Panc1 (cell line): ENCODE measurements around the gene MAP2K3. TPM values are rescaled to one million over a fixed set of nuclear protein-coding genes. Genes with fewer than 3 reads are reported as not detected.

ENCODE experiments used
- ATAC-seq: fragments of 200-7000 bp; cut with Tn5 transposase; 2 replicates; pipeline ENCODE4 v1.9.1; 2020; ENCODE audit warnings: mild to moderate bottlenecking, moderate library complexity
- BruUV-seq: library from RNA; stranded (reverse); fragments of 400-500 nt; replicated peaks from 2 replicates; lab custom pipeline; 2021; lab: Mats Ljungman, UMichigan
- CTCF ChIA-PET: fragments of 300-600 bp; sonication (Branson Sonifier 250); formaldehyde crosslinking; loops from one replicate; lab custom pipeline; 2022; ENCODE audit warnings: antibody characterized with exemption; lab: Charles Lee
- POLR2A ChIA-PET: fragments of 300-600 bp; sonication (Branson Sonifier 250); formaldehyde crosslinking; loops from one replicate; lab custom pipeline; 2022; ENCODE audit warnings: antibody characterized with exemption; lab: Charles Lee
- DNase-seq: peaks from one replicate; pipeline ENCODE4 v3.0.0-alpha.2; 2010; ENCODE audit warnings: low read depth, low spot score
- H3K27ac ChIP-seq: 2 replicates; pipeline ENCODE4 v1.5.1; 2011; ENCODE audit warnings: mild to moderate bottlenecking, low read length, inconsistent platforms
- H3K27me3 ChIP-seq: fragments of 200-500 bp; sonication (Bioruptor generic); 2 replicates; pipeline ENCODE4 v1.6.0; 2014; ENCODE audit warnings: low read length, inconsistent platforms; ENCODE audit not compliant: control insufficient read depth, insufficient read depth
- H3K36me3 ChIP-seq: fragments of 200-500 bp; sonication (Bioruptor generic); 2 replicates; pipeline ENCODE4 v1.5.1; 2014; ENCODE audit warnings: inconsistent platforms, mild to moderate bottlenecking, low read length, moderate library complexity; ENCODE audit not compliant: control insufficient read depth, insufficient read depth
- H3K4me1 ChIP-seq: 2 replicates; pipeline ENCODE4 v1.5.1; 2011; ENCODE audit warnings: inconsistent platforms, mild to moderate bottlenecking, low read length, moderate library complexity; ENCODE audit not compliant: control insufficient read depth, insufficient read depth
- H3K4me3 ChIP-seq, 2 experiments: 2 replicates each; pipeline ENCODE4 v1.5.1; 2011 to 2012; ENCODE audit warnings: low read depth in 2 of 2, low read length in 2 of 2, mild to moderate bottlenecking in 2 of 2, inconsistent platforms in 1 of 2, moderate library complexity in 1 of 2
- H3K9me3 ChIP-seq: fragments of 200-500 bp; sonication (Bioruptor generic); 2 replicates; pipeline ENCODE4 v1.5.1; 2014; ENCODE audit warnings: low read depth, mild to moderate bottlenecking, inconsistent platforms, low read length, moderate library complexity; ENCODE audit not compliant: control insufficient read depth, insufficient read depth
- POLR2AphosphoS5 ChIP-seq: IDR thresholded peaks from 2 replicates; pipeline ENCODE4 v1.6.1; 2012; ENCODE audit warnings: mild to moderate bottlenecking, low read depth, low read length, moderate library complexity
- SIN3A ChIP-seq: IDR thresholded peaks from 2 replicates; pipeline ENCODE4 v1.6.1; 2012; ENCODE audit warnings: low read depth, mild to moderate bottlenecking, low read length, moderate library complexity, borderline replicate concordance; ENCODE audit not compliant: insufficient read depth
- TCF7L2 ChIP-seq: IDR thresholded peaks from 2 replicates; pipeline ENCODE4 v1.6.1; 2011; ENCODE audit warnings: mild to moderate bottlenecking, low read depth, low read length, inconsistent platforms
- in situ Hi-C: cut with HindIII; loops from 2 replicates; pipeline ENCODE4 v1.10.0; 2016; ENCODE audit warnings: low sequenced_read_pairs, low pct_unique_long_range_greater_than_20kb
- intact Hi-C: fragments of 100-400 bp; cut with micrococcal nuclease; formaldehyde crosslinking; loops from one replicate; pipeline ENCODE4 v1.10.0; 2022; ENCODE audit not compliant: unreplicated experiment
- total RNA-seq: library from RNA; stranded (reverse); gene quantifications from one replicate; pipeline ENCODE4 v1.2.1, GENCODE V29; 2021; ENCODE audit not compliant: unreplicated experiment
- TF ChIP-seq, protein P1 (sequence below): fragments of 450-650 bp; IDR thresholded peaks from 2 replicates; pipeline ENCODE4 v1.5.1; 2017; ENCODE audit warnings: mild to moderate bottlenecking
- TF ChIP-seq, protein P2 (sequence below), 2 experiments: IDR thresholded peaks; 2 replicates each; pipeline ENCODE4 v1.6.1; 2011 to 2012; ENCODE audit warnings: low read depth in 2 of 2, control low read depth in 1 of 2, low read length in 1 of 2, mild to moderate bottlenecking in 1 of 2, moderate library complexity in 1 of 2; ENCODE audit not compliant: insufficient read depth in 1 of 2

Gene MAP2K3
- total RNA-seq, 1 experiment from 2014 or later = 44.4 TPM

DNA sequence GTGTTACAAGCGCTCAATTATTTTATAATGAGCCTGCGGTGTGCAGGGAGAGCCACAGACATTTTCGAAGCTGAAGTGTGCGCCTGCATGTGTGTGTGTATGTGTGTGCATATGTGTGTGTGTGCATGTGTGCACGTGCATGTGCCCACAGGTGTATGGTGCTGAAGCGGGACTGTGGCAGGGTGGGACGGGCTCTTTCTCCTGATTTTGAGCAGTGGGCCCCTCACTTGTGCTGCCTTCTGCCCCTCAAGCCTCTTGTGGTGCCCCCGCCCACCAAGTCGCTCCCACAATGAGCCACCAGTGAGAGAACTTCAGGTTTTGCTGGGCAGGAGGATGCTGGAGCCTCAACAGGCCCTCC is 75.0 kb downstream of the MAP2K3 start:
- ChIA-PET POLR2A (no interaction called here), CTCF (no interaction called here)
- in situ Hi-C loops (no loop called here), intact Hi-C loops (no loop called here)
- Histone ChIP-seq H3K4me1 (no peaks in the 10 kb centered on the region), H3K9me3 (no peaks in the 10 kb centered on the region), H3K27ac (no peak overlapping the region), H3K27me3 (no peaks in the 10 kb centered on the region), H3K4me3 (no peak overlapping the region), H3K36me3 (no peaks in the 10 kb centered on the region)
- TF ChIP-seq, protein P1, sequence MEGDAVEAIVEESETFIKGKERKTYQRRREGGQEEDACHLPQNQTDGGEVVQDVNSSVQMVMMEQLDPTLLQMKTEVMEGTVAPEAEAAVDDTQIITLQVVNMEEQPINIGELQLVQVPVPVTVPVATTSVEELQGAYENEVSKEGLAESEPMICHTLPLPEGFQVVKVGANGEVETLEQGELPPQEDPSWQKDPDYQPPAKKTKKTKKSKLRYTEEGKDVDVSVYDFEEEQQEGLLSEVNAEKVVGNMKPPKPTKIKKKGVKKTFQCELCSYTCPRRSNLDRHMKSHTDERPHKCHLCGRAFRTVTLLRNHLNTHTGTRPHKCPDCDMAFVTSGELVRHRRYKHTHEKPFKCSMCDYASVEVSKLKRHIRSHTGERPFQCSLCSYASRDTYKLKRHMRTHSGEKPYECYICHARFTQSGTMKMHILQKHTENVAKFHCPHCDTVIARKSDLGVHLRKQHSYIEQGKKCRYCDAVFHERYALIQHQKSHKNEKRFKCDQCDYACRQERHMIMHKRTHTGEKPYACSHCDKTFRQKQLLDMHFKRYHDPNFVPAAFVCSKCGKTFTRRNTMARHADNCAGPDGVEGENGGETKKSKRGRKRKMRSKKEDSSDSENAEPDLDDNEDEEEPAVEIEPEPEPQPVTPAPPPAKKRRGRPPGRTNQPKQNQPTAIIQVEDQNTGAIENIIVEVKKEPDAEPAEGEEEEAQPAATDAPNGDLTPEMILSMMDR = no peak
- TF ChIP-seq SIN3A (no peak), TCF7L2 (no peak), POLR2AphosphoS5 (no peak)
- TF ChIP-seq, protein P2, sequence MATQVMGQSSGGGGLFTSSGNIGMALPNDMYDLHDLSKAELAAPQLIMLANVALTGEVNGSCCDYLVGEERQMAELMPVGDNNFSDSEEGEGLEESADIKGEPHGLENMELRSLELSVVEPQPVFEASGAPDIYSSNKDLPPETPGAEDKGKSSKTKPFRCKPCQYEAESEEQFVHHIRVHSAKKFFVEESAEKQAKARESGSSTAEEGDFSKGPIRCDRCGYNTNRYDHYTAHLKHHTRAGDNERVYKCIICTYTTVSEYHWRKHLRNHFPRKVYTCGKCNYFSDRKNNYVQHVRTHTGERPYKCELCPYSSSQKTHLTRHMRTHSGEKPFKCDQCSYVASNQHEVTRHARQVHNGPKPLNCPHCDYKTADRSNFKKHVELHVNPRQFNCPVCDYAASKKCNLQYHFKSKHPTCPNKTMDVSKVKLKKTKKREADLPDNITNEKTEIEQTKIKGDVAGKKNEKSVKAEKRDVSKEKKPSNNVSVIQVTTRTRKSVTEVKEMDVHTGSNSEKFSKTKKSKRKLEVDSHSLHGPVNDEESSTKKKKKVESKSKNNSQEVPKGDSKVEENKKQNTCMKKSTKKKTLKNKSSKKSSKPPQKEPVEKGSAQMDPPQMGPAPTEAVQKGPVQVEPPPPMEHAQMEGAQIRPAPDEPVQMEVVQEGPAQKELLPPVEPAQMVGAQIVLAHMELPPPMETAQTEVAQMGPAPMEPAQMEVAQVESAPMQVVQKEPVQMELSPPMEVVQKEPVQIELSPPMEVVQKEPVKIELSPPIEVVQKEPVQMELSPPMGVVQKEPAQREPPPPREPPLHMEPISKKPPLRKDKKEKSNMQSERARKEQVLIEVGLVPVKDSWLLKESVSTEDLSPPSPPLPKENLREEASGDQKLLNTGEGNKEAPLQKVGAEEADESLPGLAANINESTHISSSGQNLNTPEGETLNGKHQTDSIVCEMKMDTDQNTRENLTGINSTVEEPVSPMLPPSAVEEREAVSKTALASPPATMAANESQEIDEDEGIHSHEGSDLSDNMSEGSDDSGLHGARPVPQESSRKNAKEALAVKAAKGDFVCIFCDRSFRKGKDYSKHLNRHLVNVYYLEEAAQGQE (IDR thresholded peaks at IDR 0.05; ENCODE audit: insufficient read depth in 1 of 2, low read depth in 2 of 2, low read length in 1 of 2) = no peak
- no TSS peak for BruUV-seq
- ATAC-seq (no peak), DNase-seq (no peak)

DNA sequence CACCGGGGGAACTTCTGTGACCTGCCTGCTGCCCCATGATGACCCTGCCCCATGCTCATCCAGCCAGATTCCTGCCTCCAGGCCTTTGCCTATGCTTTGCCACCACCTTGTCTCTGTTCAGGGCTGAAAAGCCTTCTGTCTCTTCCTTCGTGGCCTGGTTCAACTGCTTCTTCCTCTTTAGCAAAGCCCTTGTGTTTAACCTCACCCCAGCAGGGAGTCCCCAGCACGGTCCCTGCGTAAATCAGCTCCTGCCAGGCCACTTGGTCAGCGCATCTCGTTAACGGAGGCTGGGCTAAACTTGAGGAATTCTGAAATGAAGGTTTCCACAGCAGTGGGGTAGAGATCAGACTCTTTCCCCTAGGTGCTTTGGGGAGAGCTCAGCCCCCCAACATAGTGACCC is 75.5 kb downstream of the MAP2K3 start:
- no TSS peak for BruUV-seq
- no peaks in the 10 kb centered on the region for H3K4me1 ChIP-seq
- TF ChIP-seq POLR2AphosphoS5 (no peak), TCF7L2 (no peak), SIN3A (no peak)
- TF ChIP-seq, protein P1 = no peak
- no peaks in the 10 kb centered on the region for H3K27me3 ChIP-seq
- CTCF ChIA-PET = no interaction called here
- H3K4me3 ChIP-seq = no peak overlapping the region
- intact Hi-C loops = no loop called here
- H3K36me3 ChIP-seq = no peaks in the 10 kb centered on the region
- ATAC-seq = no peak; the same call in 1 of the 2 replicates
- POLR2A ChIA-PET = no interaction called here
- in situ Hi-C loops = no loop called here
- no peak for DNase-seq
- H3K9me3 ChIP-seq = no peaks in the 10 kb centered on the region
- H3K27ac ChIP-seq = no peak overlapping the region
